Lower lobe of right lung (tissue), 2 donors: ENCODE measurements around the gene GTF2H2C. TPM values are rescaled to one million over a fixed set of nuclear protein-coding genes. Genes with fewer than 3 reads are reported as not detected.

Experiments used
- ATAC-seq, 2 donors: fragments of 200-7000 bp; cut with Tn5 transposase; one replicate each; pipeline ENCODE4 v1.9.1; 2020 to 2022; ENCODE audit warnings: mild to moderate bottlenecking in 2 of 2, moderate library complexity in 2 of 2
- DNase-seq: peaks from one replicate; pipeline ENCODE4 v3.0.0-alpha.2; 2020
- H3K27ac ChIP-seq: fragments of 200-600 bp; one replicate; pipeline ENCODE4 v1.8.0; 2022
- H3K27me3 ChIP-seq: fragments of 200-600 bp; one replicate; pipeline ENCODE4 v1.8.0; 2022; ENCODE audit warnings: low read depth
- H3K36me3 ChIP-seq: fragments of 200-600 bp; one replicate; pipeline ENCODE4 v1.8.0; 2022; ENCODE audit warnings: mild to moderate bottlenecking
- H3K4me1 ChIP-seq: fragments of 200-600 bp; one replicate; pipeline ENCODE4 v1.8.0; 2022
- H3K4me3 ChIP-seq: fragments of 200-600 bp; one replicate; pipeline ENCODE4 v1.8.0; 2022; ENCODE audit warnings: mild to moderate bottlenecking
- H3K9me3 ChIP-seq: fragments of 200-600 bp; one replicate; pipeline ENCODE4 v1.8.0; 2022
- intact Hi-C: fragments of 100-400 bp; cut with DNase I; formaldehyde crosslinking; loops from one replicate; pipeline ENCODE4 v1.11.0; 2022
- total RNA-seq: library from RNA; stranded (reverse); fragmentation: NEBNext Ultra II Directional; extraction: Animal tissue kit (Norgen Biotek cat#: 25700); gene quantifications from one replicate; pipeline ENCODE4 v1.2.1, GENCODE V29; 2021
- TF ChIP-seq, protein P1 (sequence below): fragments of 200-600 bp; IDR thresholded peaks from one replicate; pipeline ENCODE4 v1.8.0; 2022; ENCODE audit warnings: antibody characterized with exemption, mild to moderate bottlenecking
- donor health status: DM: no; HTN: yes; CAD: no; lungs with severe emphysema.

GTF2H2C gene
- total RNA-seq, 1 donor from 2014 or later, result 44.1 TPM

DNA sequence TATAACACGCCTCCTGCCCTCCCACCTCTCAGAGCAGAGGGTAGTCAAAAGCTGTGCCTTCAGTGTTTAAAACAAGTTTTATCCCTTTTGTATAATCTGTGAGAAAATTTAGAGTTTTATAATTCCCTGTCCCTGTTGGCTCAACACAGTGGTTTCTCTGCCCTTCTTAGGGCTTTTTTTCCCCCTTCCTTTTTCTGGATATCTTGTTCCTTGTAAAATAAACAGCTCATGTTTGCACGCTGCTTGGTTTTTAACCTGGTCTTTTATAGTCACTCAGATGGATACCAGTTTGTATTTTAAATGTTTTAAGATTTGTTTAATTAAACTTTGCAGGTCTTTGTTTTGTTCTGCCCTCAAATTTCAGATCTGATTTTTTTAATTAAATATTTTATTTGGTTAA is 40.7 kb upstream of the GTF2H2C start:
- intact Hi-C loops, result no loop called here
- no peak for ATAC-seq
- H3K27ac ChIP-seq, result peak overlapping the region; percentile 72

DNA sequence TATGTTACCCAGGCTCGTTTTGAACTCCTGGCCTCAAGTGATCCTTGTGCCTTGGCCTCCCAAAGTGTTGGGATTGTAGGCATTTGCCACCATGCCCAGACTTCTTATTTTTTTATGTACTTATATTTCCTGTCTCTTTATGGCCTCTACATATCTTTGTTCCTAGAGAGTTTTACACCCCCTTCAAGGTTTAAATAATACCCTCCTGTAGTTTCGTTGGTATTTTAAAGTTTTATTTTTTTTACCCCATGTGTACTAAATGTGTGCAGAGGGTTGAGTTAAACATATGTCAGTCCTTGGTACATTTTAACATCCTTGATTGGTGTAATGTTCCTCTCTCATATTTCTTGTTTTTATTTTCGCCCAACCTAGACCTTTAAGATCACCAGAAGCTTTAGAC is 38.0 kb upstream of the GTF2H2C start:
- DNase-seq (no peak), ATAC-seq (no peak)
- Histone ChIP-seq H3K4me3 (no peak overlapping the region), H3K36me3 (no peaks in the 10 kb centered on the region), H3K27ac (no peak overlapping the region), H3K27me3 (no peaks in the 10 kb centered on the region), H3K9me3 (no peaks in the 10 kb centered on the region), H3K4me1 (peaks cover 38% of the 10 kb centered on the region)
- TF ChIP-seq, protein P1, sequence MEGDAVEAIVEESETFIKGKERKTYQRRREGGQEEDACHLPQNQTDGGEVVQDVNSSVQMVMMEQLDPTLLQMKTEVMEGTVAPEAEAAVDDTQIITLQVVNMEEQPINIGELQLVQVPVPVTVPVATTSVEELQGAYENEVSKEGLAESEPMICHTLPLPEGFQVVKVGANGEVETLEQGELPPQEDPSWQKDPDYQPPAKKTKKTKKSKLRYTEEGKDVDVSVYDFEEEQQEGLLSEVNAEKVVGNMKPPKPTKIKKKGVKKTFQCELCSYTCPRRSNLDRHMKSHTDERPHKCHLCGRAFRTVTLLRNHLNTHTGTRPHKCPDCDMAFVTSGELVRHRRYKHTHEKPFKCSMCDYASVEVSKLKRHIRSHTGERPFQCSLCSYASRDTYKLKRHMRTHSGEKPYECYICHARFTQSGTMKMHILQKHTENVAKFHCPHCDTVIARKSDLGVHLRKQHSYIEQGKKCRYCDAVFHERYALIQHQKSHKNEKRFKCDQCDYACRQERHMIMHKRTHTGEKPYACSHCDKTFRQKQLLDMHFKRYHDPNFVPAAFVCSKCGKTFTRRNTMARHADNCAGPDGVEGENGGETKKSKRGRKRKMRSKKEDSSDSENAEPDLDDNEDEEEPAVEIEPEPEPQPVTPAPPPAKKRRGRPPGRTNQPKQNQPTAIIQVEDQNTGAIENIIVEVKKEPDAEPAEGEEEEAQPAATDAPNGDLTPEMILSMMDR, result no peak
- intact Hi-C loops, result no loop called here

More for the DNA sequence above, 40.7 kb upstream of the GTF2H2C start:
- H3K27me3 ChIP-seq, result no peaks in the 10 kb centered on the region
- H3K36me3 ChIP-seq, result no peaks in the 10 kb centered on the region
- peaks cover 38% of the 10 kb centered on the region for H3K4me1 ChIP-seq
- DNase-seq, result no peak
- TF ChIP-seq, protein P1, result no peak
- H3K4me3 ChIP-seq, result no peak overlapping the region
- no peaks in the 10 kb centered on the region for H3K9me3 ChIP-seq

DNA sequence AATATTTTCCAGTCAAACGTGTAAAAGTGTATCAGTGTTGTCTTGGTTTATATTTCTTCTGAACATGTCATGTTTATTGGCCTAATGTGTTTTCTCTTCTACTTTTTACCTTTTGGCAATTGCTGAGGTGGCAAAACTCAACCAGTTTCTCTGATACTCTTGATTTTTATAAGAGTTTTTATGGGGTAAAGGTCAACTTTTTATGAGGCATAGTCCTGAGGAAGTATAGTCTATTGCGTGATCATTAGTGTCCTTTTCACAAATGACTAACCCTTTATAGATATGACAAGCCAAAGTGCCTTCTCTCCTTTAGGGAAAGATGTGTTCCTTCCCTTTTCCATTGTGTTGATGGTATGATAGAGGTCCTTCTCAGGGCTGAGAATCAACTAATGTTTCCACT is 34.5 kb upstream of the GTF2H2C start:
- Histone ChIP-seq H3K27ac (no peak overlapping the region), H3K27me3 (no peaks in the 10 kb centered on the region), H3K4me3 (no peak overlapping the region), H3K4me1 (peaks cover 31% of the 10 kb centered on the region), H3K36me3 (no peaks in the 10 kb centered on the region), H3K9me3 (no peaks in the 10 kb centered on the region)
- ATAC-seq (no peak), DNase-seq (no peak)
- TF ChIP-seq, protein P1, result no peak
- intact Hi-C loops, result no loop called here

DNA sequence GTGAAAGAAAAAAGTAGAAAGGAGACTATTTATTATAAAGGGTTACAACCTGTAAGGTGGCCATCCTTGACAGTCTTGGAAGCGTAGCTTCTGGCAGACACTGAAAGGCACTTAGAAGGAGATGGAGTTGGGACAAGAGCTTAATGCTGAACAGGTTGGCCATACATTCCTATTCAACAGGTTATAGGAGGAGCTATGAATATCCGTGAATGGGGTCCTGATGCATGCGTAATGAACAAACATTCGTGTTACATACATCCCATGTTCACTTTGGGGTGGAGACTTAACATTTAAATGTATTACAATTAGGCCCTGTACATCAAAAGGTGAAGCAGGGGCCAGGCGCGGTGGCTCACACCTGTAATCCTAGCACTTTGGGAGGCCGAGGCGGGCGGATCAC is 33.3 kb upstream of the GTF2H2C start:
- no peaks in the 10 kb centered on the region for H3K9me3 ChIP-seq
- H3K36me3 ChIP-seq, result no peaks in the 10 kb centered on the region
- H3K27ac ChIP-seq, result no peak overlapping the region
- no peaks in the 10 kb centered on the region for H3K27me3 ChIP-seq
- DNase-seq (no peak), ATAC-seq (no peak)
- TF ChIP-seq, protein P1, result no peak
- intact Hi-C loops, result no loop called here
- H3K4me3 ChIP-seq, result no peak overlapping the region
- H3K4me1 ChIP-seq, result peaks cover 33% of the 10 kb centered on the region

DNA sequence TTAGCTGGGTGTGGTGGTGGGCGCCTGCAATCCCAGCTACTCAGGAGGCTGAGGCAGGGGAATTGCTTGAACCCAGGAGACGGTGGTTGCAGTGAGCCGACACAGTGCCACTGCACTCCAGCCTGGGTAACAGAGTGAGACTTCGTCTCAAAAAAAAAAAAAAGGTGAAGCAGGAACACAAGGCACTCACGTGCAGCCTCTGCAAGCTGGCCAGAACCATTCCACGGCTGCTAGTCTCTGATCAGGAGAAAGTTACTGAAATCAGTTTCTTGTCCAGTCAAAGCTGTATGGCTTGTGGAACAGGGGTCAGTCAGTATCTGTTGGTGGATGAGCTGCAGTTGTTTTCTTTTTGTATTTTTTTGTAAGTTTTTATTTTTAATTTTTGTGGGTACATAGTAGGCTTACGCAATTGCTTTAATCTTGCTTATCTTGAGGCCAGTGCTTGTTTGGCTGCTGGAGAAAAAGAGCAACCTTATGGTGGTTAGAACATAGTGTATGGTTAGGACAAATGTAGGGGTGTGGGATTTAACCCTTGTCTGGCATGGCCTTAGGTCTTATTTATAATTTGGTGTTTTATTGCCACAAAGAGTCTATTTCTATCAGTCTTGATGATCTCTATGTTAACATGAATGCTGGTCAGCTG is 32.7 kb upstream of the GTF2H2C start:
- Histone ChIP-seq H3K9me3 (no peaks in the 10 kb centered on the region), H3K27ac (peak overlapping the region; percentile 25), H3K27me3 (no peaks in the 10 kb centered on the region), H3K4me3 (no peak overlapping the region), H3K36me3 (no peaks in the 10 kb centered on the region), H3K4me1 (peaks cover 39% of the 10 kb centered on the region)
- intact Hi-C loops, result no loop called here
- ATAC-seq (peak; percentile 37 to 41), DNase-seq (no peak)
- TF ChIP-seq, protein P1, result no peak
